ENCODE data around the gene DNAH8.

Gene DNAH8

GRCh38 chr6:39050453-39051112 lies 335.5 kb downstream of the DNAH8 start:
- DNase-seq (ENCODE audit: low read depth, low spot score): no peak

- no peak for DNase-seq (ENCODE audit: low read depth, low spot score)
Measured at GRCh38 chr6:39051399-39052122, 336.4 kb downstream of the DNAH8 start.

GRCh38 chr6:39053016-39053624 lies 338.0 kb downstream of the DNAH8 start:
- no peak for DNase-seq (ENCODE audit: low read depth, low spot score)

DNA sequence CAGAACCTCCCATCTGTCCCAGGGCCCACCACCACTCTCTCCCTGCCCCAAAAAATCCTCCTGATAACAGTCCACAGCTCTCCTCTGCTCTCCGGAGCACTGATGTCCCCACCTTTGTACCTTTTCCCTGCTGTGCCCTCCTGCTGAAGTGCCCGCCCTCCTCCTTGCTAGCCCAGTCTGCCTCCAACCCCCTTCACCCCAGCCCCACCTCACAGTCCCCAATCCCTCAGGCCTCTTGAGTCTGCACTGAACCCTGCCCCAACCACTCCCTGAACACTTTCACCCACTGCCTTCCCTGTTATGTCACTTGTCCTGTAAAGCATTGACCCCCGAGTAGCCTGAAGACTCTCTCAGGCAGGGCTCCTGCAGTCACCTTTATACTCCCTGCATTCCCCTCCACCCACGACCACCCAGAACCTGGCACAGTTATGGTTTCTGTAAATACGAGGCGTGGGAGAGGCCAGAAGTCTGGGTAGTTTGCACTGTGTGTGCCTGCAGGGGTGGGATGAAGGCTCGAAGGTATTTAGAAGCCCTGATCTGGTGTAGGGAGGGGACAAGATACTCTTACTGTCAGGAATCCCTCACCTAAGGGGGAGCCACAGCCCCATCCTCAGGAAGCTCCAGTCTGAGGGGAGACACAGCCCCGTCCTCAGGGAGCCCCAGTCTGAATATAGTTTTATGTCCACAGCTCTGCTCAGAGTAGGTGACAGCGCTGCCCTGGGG lies 338.9 kb downstream of the DNAH8 start:
- no peak for DNase-seq (ENCODE audit: low read depth, low spot score)

- no peak for DNase-seq (ENCODE audit: low read depth, low spot score)
Measured at GRCh38 chr6:39054577-39055142, 339.5 kb downstream of the DNAH8 start.

GRCh38 chr6:39055661-39056060 lies 340.6 kb downstream of the DNAH8 start:
- no peak for DNase-seq (ENCODE audit: low read depth, low spot score)

GRCh38 chr6:39056191-39056590 lies 341.1 kb downstream of the DNAH8 start:
- no peak for DNase-seq (ENCODE audit: low read depth, low spot score)

GRCh38 chr6:39056681-39057080 lies 341.6 kb downstream of the DNAH8 start:
- DNase-seq (ENCODE audit: low read depth, low spot score): no peak

DNA sequence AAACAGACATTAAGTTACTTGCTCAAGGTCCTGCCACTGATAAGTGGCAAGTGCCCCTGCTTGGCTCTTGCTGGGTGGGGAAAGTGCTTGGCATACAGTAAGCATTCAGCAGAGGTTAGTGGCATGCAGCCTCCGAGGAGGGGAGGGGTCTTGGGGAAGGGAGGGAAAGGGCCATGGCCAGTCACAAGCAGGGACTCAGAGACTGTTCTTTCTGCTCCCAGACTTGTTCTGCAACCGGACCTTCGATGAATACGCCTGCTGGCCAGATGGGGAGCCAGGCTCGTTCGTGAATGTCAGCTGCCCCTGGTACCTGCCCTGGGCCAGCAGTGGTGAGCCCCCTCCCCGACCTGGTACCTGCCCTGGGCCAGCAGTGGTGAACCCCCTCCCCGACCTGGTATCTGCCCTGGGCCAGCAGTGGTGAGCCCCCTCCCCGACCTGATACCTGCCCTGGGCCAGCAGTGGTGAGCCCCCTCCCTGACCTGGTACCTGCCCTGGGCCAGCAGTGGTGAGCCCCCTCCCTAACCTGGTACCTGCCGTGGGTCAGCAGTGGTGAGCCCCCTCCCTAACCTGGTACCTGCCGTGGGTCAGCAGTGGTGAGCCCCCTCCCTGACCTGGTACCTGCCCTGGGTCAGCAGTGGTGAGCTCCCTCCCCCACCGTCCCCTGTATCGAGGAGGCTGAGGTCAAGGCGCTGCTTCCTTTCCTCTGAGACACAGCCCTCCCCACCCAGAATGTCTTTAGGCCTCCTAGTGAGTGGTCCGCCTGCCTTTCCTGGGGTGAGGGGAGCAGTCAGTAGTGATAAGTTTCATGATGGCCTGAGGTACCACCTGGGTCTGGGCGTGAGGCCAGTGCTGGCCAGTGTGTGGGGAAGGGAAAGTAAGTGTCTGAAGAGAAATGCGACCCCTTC lies 342.4 kb downstream of the DNAH8 start:
- no peak for DNase-seq (ENCODE audit: low read depth, low spot score)

DNA sequence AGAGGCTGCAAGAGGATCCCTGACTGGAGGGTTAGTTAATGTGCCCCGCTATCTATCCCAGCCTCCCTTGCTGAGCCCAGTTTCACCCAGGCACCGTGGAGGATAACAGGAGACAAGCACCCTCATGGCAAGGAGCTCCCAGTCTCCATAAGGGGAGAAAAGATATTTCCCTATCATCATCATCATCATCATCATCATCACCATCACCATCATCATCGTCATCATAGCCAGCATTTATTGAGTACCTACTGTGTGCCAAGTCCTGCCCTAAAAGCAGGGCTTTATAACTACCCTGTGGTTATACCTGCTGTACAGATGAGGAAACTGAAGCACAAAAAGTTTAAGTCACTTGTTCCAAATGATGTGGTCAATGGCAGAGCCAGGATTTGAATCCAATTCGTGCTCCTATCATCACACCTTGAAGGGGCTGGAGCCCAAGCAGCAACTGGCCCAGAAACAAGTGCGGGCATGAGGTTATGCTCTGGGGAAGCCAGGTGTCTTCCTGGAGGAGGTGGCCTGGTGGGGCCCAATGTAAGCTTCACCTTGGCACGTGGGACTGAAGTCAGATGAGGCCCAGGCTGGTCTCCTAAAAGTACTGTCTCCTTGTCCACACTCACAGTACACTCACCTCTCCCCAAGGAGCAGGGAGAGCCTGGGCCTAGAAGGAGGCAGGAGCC lies 343.5 kb downstream of the DNAH8 start:
- no peak for DNase-seq (ENCODE audit: low read depth, low spot score)

- DNase-seq (ENCODE audit: low read depth, low spot score): no peak
Measured at GRCh38 chr6:39059496-39060310, 344.6 kb downstream of the DNAH8 start.

DNA sequence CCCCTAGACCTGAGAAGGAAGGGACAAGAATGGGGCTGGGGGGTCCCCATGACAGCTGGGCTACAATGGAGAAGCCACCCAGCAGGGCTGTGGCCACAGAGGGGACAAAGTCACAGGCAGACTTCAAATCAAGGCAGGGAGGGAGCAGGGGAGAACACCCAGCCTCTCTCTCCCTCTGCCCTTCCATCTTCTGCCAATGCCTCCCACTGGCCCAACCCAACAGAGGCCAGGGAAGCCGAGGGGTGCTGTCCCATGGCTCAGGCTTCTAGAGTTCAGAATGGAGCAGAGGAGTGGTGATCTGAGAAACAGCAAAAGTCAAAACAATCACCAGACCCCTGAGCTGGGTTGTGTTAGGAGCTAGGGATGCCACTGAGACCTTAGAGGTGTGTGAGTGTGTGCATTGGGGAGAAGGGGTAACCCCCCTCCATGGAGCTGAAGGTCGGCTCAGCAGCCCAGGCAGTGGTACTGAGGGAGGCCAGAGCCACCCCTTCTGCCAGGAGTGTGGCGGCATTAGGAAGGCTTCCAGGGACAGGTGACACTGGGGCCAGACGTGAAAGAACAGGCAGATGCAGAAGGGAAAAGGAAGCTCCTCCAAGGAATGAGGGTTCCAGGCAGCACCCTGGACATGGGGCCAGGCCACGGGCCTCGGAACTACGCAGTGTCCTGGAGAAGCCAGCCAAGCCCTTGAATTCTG lies 345.5 kb downstream of the DNAH8 start:
- no peak for DNase-seq (ENCODE audit: low read depth, low spot score)

- DNase-seq (ENCODE audit: low read depth, low spot score): no peak
Measured at GRCh38 chr6:39061182-39061581, 346.1 kb downstream of the DNAH8 start.

DNA sequence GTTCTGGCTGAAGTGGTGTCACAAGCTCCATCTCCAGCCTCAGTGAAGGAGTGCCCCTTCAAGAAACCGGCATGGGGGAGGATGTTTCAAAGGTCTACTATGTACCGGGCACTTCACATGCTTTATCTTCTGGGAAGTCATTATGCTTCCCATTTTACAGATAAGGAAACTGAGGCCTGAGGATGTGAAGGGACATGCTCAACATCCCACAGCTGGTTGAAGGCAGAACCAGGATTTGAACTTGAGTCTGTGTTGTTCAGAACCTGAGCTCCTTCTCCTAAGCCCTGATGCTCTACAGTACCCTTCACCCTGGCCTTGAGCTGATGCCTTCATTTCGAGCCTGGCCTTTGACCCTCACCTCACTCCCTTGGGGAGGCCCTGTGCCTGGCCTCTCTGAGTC lies 346.5 kb downstream of the DNAH8 start:
- no peak for DNase-seq (ENCODE audit: low read depth, low spot score)

DNA sequence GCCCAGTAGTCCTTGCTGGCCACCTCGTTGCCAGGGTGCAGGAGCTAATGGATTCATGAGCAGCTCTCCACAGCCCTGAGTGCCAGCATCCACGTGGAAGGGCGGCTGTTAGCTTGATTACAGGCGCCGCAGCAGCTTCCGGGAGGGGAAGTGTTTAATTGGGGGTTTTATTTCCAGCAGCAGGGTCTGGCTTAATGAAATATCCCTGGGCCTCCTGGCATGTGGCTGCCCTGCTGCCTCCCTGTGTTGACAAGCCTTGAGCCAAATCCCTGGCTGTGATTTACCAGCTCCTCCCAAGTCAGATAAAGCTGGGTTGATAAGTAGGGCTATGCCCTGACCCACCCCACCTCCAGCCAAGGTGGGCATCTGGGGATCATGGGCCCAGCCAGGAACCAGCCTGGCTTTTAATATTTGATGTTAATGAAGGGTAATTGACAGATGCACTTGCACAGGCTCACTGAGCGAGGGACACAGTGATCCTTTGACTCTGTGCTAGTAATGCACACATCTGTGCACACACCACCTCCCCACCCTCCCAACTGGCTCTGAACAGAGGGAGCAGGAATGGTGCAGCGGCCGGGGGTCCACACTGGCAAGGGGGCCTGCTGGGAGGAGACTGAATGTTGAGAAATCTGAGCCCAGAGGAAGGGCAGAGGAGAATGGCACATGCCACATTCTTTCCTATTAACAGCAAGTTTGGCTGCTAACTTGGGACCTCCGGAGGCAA lies 347.1 kb downstream of the DNAH8 start:
- DNase-seq (ENCODE audit: low read depth, low spot score): no peak

DNA sequence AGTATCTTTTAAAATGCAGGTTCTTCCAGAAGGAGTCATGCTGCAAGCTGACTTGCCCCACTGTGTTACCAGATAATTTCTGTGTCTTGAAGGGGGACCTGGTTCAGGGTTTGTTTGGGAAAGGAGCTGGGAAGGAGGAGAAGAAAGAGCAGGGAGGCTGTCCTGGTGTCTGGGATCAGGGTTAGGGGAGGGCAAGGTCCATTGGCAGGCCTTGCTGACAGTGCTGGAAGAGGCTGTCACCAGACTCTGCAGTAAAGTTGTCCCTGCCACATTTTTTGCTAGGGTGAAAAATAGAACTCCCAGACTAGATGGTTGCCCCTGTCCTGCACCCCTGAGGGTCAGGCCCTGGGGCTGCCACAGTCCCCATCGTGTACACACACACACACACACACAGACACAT lies 348.4 kb downstream of the DNAH8 start:
- DNase-seq (ENCODE audit: low read depth, low spot score): no peak

DNA sequence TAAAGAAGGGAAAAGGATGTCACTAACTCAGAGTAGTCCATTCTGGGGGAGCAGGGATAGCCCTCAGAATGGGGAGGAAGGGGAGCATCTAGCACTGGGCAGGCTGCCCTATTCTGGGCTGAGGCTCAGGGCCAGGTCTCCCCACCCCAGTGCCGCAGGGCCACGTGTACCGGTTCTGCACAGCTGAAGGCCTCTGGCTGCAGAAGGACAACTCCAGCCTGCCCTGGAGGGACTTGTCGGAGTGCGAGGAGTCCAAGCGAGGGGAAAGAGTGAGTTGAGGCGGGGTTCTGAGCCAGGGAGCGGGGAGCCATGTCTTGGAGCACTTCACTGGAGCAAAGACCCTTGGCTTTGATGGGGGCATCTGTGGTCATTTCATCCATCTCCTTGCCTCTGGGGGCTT lies 350.4 kb downstream of the DNAH8 start:
- no peak for DNase-seq (ENCODE audit: low read depth, low spot score)

DNA sequence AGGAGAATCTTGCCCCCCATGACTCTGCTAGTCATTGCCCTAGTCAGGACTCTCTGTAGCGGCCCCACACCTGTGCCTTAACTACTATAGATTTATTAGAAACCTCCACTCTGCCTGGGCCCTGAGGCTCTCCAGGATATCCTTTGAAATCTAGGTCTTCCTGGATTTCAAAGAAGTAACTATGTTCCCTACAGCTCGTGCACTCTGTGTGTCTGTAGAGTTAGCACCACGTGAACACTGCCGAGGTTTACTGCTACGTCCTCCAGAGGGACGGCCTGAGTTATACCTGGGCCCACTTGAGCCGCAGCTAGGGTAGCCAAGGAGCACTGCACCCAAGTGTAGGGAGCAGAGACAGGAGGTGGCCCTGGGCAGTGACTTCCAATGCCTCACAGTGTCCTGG lies 353.3 kb downstream of the DNAH8 start:
- DNase-seq (ENCODE audit: low read depth, low spot score): no peak

Measured in activated CD4-positive, CD25-positive, alpha-beta regulatory T cell treated with anti-CD3 and anti-CD28 coated beads, Interleukin-2, amount 50 U/mL, for 16 hours (primary cell).